OCI-LY3 (cell line): ENCODE results near the gene TACC2.

ENCODE experiments used
- EZH2phosphoT487 ChIP-seq: fragments of 200-600 bp; shearing (Covaris generic); IDR thresholded peaks from 2 replicates; pipeline ENCODE4 v1.6.1; 2018; ENCODE audit warnings: antibody characterized with exemption, mixed run types, low read depth
- TF ChIP-seq, protein P1 (sequence below): fragments of 200-600, 300-600 bp; sonication (generic); IDR thresholded peaks from 2 replicates; pipeline ENCODE4 v1.5.1; 2014; ENCODE audit warnings: antibody characterized with exemption, low read length, low read depth

DNA sequence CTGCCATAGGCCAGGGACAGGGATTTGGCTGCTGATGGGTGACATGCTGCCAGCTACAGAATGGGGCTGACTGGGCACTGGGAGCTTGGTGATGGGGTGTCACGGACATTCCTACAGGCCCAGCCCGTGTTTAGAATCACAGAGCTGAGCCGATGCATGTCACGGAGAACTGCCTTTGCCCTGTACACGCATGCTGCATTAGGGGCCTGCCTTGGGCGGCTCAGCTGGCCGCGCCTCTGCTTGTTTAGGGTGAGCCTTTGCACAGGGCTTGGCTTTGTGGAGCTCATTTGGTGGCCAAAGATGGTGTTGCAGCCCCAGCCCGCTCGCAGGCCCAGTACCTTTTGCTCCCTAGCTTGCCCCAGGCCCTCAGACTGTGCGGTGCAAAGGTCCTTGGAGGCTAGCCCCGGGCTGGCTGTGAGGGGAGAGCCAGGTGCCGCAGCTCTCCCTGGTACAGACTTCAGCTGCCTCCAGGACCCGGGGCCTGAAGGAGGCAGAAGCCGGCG, 173.8 kb downstream of the TACC2 start:
- TF ChIP-seq, protein P1, sequence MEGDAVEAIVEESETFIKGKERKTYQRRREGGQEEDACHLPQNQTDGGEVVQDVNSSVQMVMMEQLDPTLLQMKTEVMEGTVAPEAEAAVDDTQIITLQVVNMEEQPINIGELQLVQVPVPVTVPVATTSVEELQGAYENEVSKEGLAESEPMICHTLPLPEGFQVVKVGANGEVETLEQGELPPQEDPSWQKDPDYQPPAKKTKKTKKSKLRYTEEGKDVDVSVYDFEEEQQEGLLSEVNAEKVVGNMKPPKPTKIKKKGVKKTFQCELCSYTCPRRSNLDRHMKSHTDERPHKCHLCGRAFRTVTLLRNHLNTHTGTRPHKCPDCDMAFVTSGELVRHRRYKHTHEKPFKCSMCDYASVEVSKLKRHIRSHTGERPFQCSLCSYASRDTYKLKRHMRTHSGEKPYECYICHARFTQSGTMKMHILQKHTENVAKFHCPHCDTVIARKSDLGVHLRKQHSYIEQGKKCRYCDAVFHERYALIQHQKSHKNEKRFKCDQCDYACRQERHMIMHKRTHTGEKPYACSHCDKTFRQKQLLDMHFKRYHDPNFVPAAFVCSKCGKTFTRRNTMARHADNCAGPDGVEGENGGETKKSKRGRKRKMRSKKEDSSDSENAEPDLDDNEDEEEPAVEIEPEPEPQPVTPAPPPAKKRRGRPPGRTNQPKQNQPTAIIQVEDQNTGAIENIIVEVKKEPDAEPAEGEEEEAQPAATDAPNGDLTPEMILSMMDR, result no peak
- TF ChIP-seq EZH2phosphoT487, result no peak
